ENCODE results near the gene PFN1.

GRCh38 chr17:4928881-4929280, 19.4 kb downstream of the PFN1 start:
- TF ChIP-seq NFIC (IDR thresholded peaks at IDR 0.05): no peak
- no peak for TF ChIP-seq RAD21 (IDR thresholded peaks at IDR 0.05; ENCODE audit: low read depth)
- no peak for TF ChIP-seq TAF1 (IDR thresholded peaks at IDR 0.05; ENCODE audit: low read depth)
- no peak for TF ChIP-seq CREB1 (IDR thresholded peaks at IDR 0.05; ENCODE audit: low read depth)
- TF ChIP-seq REST (IDR thresholded peaks at IDR 0.05; ENCODE audit: low read depth): no peak

Data from Ishikawa (cell line).